SK-N-SH treated with all-trans-retinoic acid at 6 μM for 48 hours (cell line): ENCODE data around the gene TXLNG.

ENCODE experiments used
- ATAC-seq: fragments of 200-7000 bp; cut with Tn5 transposase; 3 replicates; pipeline ENCODE4 v1.9.1; 2020; ENCODE audit warnings: mild to moderate bottlenecking, moderate library complexity
- CSDC2 ChIP-seq: fragments of 250-450 bp; sonication (Bioruptor Pico); IDR thresholded peaks from 2 replicates; pipeline ENCODE4 v1.5.0; 2020; ENCODE audit warnings: mild to moderate bottlenecking, moderate library complexity
- CSRNP3 ChIP-seq: fragments of 250-450 bp; sonication (Bioruptor Pico); IDR thresholded peaks from 2 replicates; pipeline ENCODE4 v1.5.1; 2021; ENCODE audit warnings: mild to moderate bottlenecking, moderate library complexity
- GLIS3 ChIP-seq: fragments of 250-450 bp; sonication (Bioruptor Pico); IDR thresholded peaks from 2 replicates; pipeline ENCODE4 v1.5.0; 2020; ENCODE audit warnings: mild to moderate bottlenecking, moderate library complexity
- ISL1 ChIP-seq: fragments of 250-450 bp; sonication (Bioruptor Pico); IDR thresholded peaks from 2 replicates; pipeline ENCODE4 v2.1.2; 2022; ENCODE audit warnings: mild to moderate bottlenecking, moderate library complexity
- PPARA ChIP-seq: fragments of 250-450 bp; sonication (Bioruptor Pico); IDR thresholded peaks from 2 replicates; pipeline ENCODE4 v1.5.0; 2020; ENCODE audit warnings: mild to moderate bottlenecking, borderline replicate concordance
- RARB ChIP-seq: fragments of 250-450 bp; sonication (Bioruptor Pico); IDR thresholded peaks from 2 replicates; pipeline ENCODE4 v1.8.0; 2021; ENCODE audit warnings: mild to moderate bottlenecking, moderate library complexity
- SNAI2 ChIP-seq: fragments of 250-450 bp; sonication (Bioruptor Pico); IDR thresholded peaks from 2 replicates; pipeline ENCODE4 v1.5.0; 2020; ENCODE audit warnings: mild to moderate bottlenecking, moderate library complexity
- TOX ChIP-seq: fragments of 250-450 bp; sonication (Bioruptor Pico); IDR thresholded peaks from 2 replicates; pipeline ENCODE4 v1.8.0; 2021; ENCODE audit warnings: mild to moderate bottlenecking, moderate library complexity, borderline replicate concordance
- TSHZ2 ChIP-seq: fragments of 250-450 bp; sonication (Bioruptor Pico); IDR thresholded peaks from 2 replicates; pipeline ENCODE4 v1.5.0; 2020; ENCODE audit warnings: mild to moderate bottlenecking, moderate library complexity
- ZC3H10 ChIP-seq: fragments of 250-450 bp; sonication (Bioruptor Pico); IDR thresholded peaks from 2 replicates; pipeline ENCODE4 v1.5.1; 2021; ENCODE audit warnings: mild to moderate bottlenecking, moderate library complexity
- ZFP3 ChIP-seq: fragments of 250-450 bp; sonication (Bioruptor Pico); IDR thresholded peaks from 2 replicates; pipeline ENCODE4 v1.5.0; 2020; ENCODE audit warnings: mild to moderate bottlenecking, moderate library complexity
- ZFP30 ChIP-seq: fragments of 450-650 bp; formaldehyde crosslinking; IDR thresholded peaks from 2 replicates; pipeline ENCODE4 v1.5.0; 2022; ENCODE audit warnings: mild to moderate bottlenecking, moderate library complexity
- ZNF565 ChIP-seq: fragments of 450-650 bp; formaldehyde crosslinking; conservative IDR thresholded peaks from 2 replicates; pipeline ENCODE4 v1.5.0; 2020; ENCODE audit warnings: low read depth, mild to moderate bottlenecking, moderate library complexity
- ZNF70 ChIP-seq: fragments of 450-650 bp; formaldehyde crosslinking; IDR thresholded peaks from 2 replicates; pipeline ENCODE4 v1.5.0; 2020; ENCODE audit warnings: mild to moderate bottlenecking, moderate library complexity
- ZNF8 ChIP-seq: fragments of 450-650 bp; formaldehyde crosslinking; IDR thresholded peaks from 2 replicates; pipeline ENCODE4 v1.5.0; 2020; ENCODE audit warnings: mild to moderate bottlenecking, moderate library complexity
- TF ChIP-seq, protein P1 (sequence below): fragments of 250-450 bp; sonication (Bioruptor Pico); IDR thresholded peaks from 2 replicates; pipeline ENCODE4 v1.8.0; 2020; ENCODE audit warnings: mild to moderate bottlenecking, moderate library complexity, borderline replicate concordance
- TF ChIP-seq, protein P2 (sequence below): fragments of 250-450 bp; sonication (Bioruptor Pico); IDR thresholded peaks from 2 replicates; pipeline ENCODE4 v1.5.1; 2020; ENCODE audit warnings: low read depth, mild to moderate bottlenecking, moderate library complexity

TXLNG gene

DNA sequence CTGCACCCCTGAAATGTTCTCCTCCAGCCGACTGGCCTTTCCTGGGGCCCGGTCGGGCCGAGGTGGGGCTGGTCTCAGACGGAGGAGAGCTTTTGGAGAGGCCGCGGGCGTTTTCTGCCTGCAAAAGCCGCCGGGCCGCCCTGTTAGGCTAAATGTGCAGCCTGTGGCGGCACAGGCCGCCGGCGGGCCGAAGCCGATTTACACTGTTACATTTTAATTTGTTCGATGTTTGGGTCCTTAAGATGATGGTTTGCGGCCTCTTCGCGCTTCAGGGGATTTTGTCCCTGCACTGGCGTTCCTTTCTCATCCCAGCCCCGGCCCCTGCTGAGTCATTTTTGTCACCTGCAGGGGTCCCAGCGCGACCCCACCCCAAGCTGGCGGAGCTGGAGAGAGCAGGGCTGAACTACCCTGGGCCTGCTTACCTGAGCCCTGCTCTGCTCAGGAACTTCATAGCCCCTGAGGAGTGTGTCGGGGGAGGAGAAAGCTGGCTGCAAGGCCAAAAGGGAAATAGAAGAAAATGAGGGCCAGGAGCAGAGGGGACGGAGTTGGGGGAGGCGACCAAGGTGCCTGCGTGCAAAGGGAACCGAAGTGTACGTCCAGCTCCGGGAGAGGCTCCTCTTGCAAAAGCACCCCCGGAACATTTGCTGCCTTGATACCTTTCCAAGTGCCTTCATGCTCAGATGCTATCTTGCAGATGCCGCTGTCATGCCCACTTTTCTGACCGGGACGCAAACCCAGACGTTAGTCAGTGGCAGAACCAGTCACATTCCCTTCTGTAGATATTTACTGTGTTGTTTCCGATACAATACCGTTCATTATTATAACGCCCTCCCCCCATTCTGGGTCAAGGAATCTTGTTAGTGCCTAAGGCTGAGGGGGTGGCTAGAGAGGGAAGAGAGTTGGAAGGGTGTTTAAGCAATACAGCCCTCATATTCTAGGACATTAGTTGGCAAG lies 84.9 kb downstream of the TXLNG start:
- TF ChIP-seq ZNF565 (no peak), CSDC2 (CRISPR knock-in tag) (no peak), ZC3H10 (CRISPR knock-in tag) (no peak), ZNF70 (no peak), ZNF8 (no peak), CSRNP3 (CRISPR knock-in tag) (no peak), TSHZ2 (CRISPR knock-in tag) (no peak), ISL1 (no peak), ZFP3 (CRISPR knock-in tag) (no peak), TOX (no peak), SNAI2 (CRISPR knock-in tag) (no peak), ZFP30 (CRISPR knock-in tag) (no peak)
- TF ChIP-seq, protein P1, sequence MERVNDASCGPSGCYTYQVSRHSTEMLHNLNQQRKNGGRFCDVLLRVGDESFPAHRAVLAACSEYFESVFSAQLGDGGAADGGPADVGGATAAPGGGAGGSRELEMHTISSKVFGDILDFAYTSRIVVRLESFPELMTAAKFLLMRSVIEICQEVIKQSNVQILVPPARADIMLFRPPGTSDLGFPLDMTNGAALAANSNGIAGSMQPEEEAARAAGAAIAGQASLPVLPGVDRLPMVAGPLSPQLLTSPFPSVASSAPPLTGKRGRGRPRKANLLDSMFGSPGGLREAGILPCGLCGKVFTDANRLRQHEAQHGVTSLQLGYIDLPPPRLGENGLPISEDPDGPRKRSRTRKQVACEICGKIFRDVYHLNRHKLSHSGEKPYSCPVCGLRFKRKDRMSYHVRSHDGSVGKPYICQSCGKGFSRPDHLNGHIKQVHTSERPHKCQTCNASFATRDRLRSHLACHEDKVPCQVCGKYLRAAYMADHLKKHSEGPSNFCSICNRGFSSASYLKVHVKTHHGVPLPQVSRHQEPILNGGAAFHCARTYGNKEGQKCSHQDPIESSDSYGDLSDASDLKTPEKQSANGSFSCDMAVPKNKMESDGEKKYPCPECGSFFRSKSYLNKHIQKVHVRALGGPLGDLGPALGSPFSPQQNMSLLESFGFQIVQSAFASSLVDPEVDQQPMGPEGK (CRISPR knock-in tag): no peak
- TF ChIP-seq, all 23 proteins: peak for 0
- ATAC-seq: peak; percentile 37

DNA sequence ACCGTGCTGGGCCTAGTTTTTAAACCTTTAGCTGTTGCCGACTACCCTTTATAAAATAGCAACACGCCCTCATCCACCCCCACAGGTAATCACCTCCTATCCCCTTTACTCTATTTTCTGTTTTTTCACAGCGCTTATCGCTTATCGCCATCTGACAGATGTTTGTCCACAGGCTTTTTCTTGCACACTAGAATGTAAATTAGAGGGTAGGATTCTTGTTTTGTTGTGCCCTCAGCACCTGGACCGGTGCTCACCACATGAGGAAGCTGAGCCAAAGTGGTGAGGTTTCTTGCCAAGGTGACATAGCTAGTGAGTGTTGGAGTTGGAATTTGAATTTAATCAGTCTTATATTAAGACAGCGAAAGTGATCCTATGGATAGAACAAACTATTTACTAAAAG lies 86.8 kb downstream of the TXLNG start:
- TF ChIP-seq RARB (CRISPR knock-in tag) (no peak), GLIS3 (no peak), ISL1 (no peak), ZFP3 (CRISPR knock-in tag) (no peak), CSDC2 (CRISPR knock-in tag) (no peak), CSRNP3 (CRISPR knock-in tag) (no peak)
- TF ChIP-seq, protein P1 (CRISPR knock-in tag): no peak
- TF ChIP-seq, protein P2, sequence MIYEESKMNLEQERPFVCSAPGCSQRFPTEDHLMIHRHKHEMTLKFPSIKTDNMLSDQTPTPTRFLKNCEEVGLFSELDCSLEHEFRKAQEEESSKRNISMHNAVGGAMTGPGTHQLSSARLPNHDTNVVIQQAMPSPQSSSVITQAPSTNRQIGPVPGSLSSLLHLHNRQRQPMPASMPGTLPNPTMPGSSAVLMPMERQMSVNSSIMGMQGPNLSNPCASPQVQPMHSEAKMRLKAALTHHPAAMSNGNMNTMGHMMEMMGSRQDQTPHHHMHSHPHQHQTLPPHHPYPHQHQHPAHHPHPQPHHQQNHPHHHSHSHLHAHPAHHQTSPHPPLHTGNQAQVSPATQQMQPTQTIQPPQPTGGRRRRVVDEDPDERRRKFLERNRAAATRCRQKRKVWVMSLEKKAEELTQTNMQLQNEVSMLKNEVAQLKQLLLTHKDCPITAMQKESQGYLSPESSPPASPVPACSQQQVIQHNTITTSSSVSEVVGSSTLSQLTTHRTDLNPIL: no peak
- ATAC-seq: no peak

GRCh38 chrX:16874458-16875095 lies 88.3 kb downstream of the TXLNG start:
- no peak for TF ChIP-seq PPARA
- ATAC-seq: no peak
